ENCODE results near the gene CACTIN.
A peak's percentile ranks its signal among the peaks of the same experiment; 100 is the strongest.
"Not testable (repeated sequence)": the region's sequence is repeated elsewhere in the genome, so short reads cannot be mapped to it uniquely, and the experiment has no call there.

The CACTIN gene

GRCh38 chr19:3626473-3627350 lies at the start of gene CACTIN:
TSS of gene CACTIN (minus strand) at chr19:3626790. CDS start at chr19:3626762, 28 bp downstream.
- DNase-seq: peak; percentile 90

- no peak for DNase-seq
These were observed 48.4 kb upstream of the CACTIN start for GRCh38 chr19:3674784-3675543.

DNA sequence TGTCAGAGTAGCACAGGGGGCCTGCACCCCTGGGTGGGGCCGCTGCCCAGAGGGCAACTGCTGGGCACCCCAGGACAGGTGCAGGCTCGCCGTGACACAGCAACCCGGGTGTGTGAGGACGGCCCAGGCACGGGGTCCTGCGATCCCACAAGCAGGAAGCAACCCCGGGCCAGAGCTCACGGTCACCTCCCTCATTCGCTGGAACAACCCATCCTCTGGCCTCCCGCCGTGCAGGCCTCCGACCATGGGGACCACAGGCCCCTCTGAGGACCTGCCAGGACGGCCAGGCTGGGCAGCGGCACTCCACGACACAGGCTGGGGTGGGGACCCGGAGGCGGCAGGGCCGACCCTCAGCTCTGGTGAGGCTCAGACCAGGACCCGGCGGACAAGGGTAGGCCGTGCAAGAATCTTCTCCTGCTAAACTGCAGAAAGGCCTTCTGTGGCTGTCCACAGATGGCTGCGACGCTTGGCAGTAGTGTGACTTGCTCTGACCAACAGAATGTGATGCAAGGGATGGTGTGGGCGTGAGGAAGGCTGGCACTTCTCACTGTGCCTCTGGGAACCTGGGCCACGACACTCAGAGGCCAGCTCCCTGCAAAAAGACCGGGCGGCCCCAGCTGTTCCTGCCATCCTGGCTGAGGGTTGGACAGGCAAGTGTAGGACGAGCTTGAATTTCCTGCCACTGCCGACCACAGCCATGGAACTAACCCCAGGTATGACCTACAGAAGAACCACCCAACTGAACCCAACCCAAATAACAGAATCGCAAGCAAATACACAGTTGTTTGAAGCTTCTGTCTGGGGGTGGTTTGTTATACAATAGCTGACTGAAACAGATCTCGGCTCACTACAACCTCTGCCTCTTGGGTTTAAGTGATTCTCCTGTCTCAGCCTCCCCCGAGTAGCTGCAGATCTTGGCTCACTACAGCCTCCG lies 47.2 kb upstream of the CACTIN start:
- DNase-seq: no peak

DNA sequence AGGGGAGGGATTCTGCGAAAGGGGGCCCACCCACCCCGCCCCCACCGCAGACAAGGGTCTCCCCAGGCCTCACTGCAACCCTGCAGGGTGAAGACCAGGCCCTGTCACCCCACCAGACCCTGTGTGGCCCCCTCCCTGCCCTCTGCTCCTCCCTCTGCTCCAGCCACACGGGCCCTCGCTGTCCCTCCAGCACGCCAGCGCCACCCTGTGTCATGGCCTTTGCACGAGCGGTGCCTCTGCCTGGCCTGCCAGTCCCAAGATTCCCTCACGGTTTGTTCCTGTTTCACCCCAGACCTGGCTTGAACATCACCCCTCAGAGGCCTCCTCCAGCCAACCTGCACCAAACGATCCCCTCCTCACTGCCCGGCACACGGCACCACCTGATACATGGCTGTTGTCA lies 46.4 kb upstream of the CACTIN start:
- DNase-seq: no peak

DNA sequence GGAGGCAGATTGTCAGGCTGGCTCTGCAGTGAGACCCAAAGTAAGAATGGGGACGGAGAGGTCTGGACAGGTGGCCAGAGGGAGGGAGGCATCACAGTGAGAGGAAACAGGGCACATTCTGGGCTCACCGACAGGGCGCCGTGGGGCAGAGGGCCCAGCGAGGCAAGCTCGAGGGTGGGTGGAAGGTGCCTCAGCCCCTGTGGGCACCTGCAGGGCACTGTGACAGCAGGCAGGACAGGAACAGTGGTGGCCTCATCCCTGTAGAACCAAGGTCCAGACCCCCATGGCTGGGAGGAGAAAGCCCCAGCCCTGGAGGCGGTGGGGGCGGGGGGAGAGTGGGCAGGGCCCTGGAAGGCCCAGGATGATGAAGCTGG lies 46.0 kb upstream of the CACTIN start:
- DNase-seq: no peak

DNA sequence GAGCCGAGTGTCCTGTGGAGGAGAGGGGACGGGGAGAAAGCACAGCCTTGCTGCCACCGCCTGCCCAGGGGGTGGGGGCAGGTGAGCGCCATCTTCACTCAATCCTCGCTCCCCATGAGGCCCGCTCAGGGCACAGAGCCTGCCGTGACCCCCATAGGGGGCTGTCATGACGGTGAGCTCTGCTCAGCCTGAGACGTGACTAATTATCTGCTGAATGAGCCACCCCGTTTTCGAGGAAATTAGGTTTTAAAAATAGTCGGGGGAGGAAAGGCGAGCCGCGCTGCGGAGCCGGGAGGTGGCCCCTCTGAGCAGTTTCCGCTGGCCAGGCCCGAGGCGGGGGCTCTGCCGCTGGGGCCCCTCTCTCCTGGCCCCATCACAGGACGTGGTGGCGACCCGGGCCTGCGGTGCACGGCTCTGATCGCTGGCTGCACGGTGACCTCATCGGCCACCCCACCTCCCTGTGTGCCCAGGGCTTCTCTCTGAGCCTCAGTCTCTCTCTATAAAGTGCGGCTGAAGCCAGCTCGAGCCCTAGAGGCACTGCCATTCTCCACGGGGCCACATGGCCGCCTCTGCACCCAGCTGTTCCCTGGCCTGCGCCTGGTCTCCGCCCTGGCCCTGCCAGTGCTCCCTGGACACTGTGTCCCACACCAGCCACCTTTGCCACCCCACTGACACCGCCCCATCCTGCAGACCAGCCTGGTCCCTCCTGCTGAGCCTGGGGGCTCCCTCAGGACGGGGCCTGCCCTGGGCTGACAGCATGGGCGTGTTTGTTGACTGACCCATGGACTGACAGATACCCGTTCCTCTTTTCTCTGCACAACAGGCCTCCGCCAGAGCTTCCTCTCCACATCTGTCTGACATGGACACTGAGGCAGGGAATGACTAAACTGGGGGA lies 45.3 kb upstream of the CACTIN start:
- DNase-seq: no peak

DNA sequence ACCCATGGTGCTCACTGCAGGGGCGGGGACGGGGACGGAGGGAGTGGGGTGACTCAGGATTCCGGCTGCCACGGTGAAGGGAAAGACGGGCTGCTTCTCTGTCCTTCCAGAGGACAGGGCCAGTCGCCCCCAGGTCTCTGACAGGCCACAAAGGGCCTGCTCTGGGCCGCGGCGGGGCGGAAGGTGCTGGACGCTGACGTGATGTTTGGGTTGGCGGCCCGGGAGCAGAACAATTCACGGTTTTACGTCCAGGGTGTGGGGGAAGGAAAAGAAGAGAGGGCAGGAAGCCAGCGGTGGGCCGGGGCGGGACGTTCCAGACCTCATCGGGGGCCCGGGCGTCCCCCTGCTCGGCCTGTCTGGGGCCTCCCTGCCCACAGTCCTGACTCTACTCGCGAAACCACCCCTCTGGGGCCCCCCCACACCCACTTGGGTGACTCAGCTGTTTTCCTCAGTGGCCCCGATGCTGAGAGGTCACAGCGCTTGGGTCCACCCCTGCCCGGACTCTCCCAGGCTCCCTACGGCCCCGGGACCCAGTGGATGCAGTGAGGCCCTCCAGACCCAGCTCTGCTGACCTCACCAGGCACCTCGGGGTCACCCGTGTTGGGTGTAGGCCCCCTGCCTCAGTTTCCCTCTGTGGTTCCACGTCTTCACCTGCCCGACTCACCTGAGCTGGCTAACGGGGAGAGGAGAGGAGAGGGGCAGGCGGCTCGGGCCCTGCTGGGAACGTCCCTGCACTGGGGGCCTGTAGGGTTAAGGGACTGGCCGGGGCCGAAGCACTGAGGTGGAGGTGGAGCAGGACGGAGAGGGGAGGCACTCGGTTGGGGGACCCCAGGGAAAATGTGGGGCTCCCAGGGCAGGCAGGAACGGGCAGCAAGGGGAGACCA lies 44.4 kb upstream of the CACTIN start:
- no peak for DNase-seq

- DNase-seq: no peak
These were observed 43.6 kb upstream of the CACTIN start for GRCh38 chr19:3669947-3670795.

DNA sequence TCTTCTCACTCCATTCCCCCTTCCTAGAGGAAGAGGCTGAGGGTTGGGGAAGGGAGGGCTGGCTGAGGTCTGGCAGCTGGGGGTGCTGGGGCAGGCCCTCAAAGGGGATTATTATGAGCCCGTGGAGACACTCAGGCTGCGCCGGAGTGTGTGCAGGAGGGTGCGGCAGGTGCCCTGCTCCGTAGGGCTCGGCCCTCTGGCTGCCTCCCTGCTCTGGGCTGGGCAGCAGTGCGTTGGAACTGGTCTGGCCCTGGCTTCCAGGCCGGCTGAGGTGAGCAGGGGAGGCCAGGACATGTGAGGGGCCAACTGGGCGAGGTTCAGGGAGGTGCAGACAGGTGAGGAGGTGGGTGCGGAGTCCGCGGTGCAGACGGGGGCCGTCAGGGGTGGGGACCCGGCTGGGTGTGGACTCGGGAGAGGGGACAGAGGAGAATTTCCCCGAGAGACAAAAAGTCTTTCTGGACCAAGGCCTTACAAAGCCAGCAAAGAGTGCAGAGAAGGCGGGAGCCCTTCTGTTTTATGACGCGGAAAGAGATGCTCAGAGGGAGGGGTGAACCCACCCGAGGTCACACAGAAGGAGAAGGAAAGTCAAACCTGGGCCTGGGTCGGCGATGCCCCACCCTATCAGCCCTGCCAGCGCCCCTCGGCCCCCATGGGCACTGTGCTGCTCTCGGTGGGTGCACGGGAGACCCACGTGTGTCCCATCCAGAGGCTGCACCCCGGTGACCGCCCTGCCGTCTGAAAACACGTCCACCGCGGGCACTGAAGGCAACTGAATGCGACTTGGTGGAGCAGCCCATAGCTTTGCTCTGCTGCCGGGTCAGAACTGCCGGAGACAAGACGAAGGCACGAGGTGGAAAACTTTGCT lies 42.7 kb upstream of the CACTIN start:
- no peak for DNase-seq

GRCh38 chr19:3668331-3669081 lies 41.9 kb upstream of the CACTIN start:
- no peak for DNase-seq

GRCh38 chr19:3667766-3668165 lies 41.2 kb upstream of the CACTIN start:
- no peak for DNase-seq

GRCh38 chr19:3667037-3667638 lies 40.5 kb upstream of the CACTIN start:
- DNase-seq: no peak

GRCh38 chr19:3666545-3666856 lies 39.9 kb upstream of the CACTIN start:
- not testable (repeated sequence) for DNase-seq

DNA sequence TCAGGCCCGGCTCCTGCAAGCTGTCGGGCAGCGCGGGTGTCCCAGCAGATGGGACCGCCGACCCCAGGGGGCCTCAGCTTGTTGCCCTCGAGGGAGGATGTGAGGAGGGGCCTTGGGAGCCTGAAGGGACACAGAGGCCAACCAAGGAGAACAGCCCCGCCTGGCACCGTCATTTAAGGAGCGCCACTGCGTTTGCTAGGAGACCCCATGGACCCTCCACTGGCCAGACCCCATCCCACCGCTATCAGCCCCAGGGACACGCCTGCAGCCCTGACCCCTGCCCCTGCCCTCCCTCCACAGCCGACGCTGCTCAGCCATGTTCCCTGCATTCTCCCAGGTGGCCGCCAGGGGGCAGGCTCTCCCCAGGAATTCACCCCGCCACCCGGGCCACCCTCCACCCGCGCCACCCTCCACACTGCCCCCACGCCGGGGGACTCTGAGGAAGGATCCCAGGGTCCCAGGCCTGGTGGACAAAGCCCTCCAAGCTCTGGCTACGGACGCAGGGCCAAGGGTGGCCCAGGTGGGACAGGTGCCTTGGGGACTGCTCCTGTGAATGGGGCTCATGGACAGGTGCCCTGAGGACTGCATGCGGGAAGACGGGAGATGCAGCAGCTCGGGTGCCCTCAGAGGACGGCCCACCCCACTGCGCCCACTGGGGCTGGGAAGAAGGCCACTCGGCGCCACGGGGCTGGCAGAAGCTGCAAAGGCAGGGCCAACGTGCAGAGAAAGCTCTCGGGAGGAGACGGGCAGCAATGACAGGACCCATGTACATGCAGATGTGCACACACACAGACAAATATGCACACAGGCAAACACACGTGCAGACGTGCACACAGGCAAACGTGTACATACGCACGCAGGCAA lies 39.3 kb upstream of the CACTIN start:
- DNase-seq: no peak

- no peak for DNase-seq
These were observed 38.5 kb upstream of the CACTIN start for GRCh38 chr19:3664879-3665642.

GRCh38 chr19:3663838-3664237 lies 37.2 kb upstream of the CACTIN start:
- DNase-seq: no peak
